Uterus (tissue), 2 donors: ENCODE measurements around the gene LDLRAD4.

Source experiments
- CTCF ChIP-seq, 4 experiments: fragments of 200-600 bp in 2 of 4; fragments of 450-650 bp in 2 of 4; sonication (generic) in 2 of 4; IDR thresholded peaks; one replicate each; pipeline ENCODE4 v1.5.1; 2016 to 2019; ENCODE audit warnings: antibody characterized with exemption in 4 of 4, mild to moderate bottlenecking in 2 of 4, moderate library complexity in 1 of 4
- POLR2A ChIP-seq, 2 donors: fragments of 450-650 bp; IDR thresholded peaks; one replicate each; pipeline ENCODE4 v1.6.1; 2016; ENCODE audit warnings: antibody characterized with exemption in 2 of 2, mild to moderate bottlenecking in 1 of 2, moderate library complexity in 1 of 2

GRCh38 chr18:13416208-13416607, 197.6 kb downstream of the LDLRAD4 start:
- no peak for TF ChIP-seq CTCF (IDR thresholded peaks at IDR 0.05)
- no peak for TF ChIP-seq POLR2A (IDR thresholded peaks at IDR 0.05)
